ENCODE results near the gene ZMIZ1. TPM values are rescaled to one million over a fixed set of nuclear protein-coding genes. Genes with fewer than 3 reads are reported as not detected.
A peak's percentile ranks its signal among the peaks of the same experiment; 100 is the strongest.

The ZMIZ1 gene
- total and polyA plus RNA-seq, 4 donors = 3.9 to 19.1 (median 9.8) TPM

GRCh38 chr10:79269969-79270368 lies 201.2 kb downstream of the ZMIZ1 start (continued):
- no peak for TF ChIP-seq GABPA (IDR thresholded peaks at IDR 0.05 in 1 of 2, conservative IDR thresholded peaks at IDR 0.05 in 1 of 2)

- Histone ChIP-seq H3K36me3 (ENCODE audit: control insufficient read depth in 4 of 4, insufficient read depth in 3 of 4, low read depth in 1 of 4, low read length in 3 of 4) (peaks cover 0 to 4% (median 0%) of the 10 kb centered on the region in 4 donors), H3K9ac (ENCODE audit: low read depth in 1 of 2, low read length in 2 of 2) (no peak overlapping the region), H3K27ac (ENCODE audit: low read depth in 1 of 2, low read length in 2 of 2) (peak overlapping the region; percentile 19 to 51), H3K27me3 (ENCODE audit: control insufficient read depth in 4 of 4, insufficient read depth in 4 of 4, low read length in 3 of 4) (no peaks in the 10 kb centered on the region), H3K9me3 (ENCODE audit: control insufficient read depth in 4 of 4, low read length in 3 of 4) (no peaks in the 10 kb centered on the region), H3K4me3 (ENCODE audit: low read depth in 1 of 3, low read length in 3 of 3) (no peak overlapping the region), H3K4me1 (ENCODE audit: control insufficient read depth in 4 of 4, insufficient read depth in 4 of 4, low read length in 3 of 4) (peaks cover 0 to 22% (median 5%) of the 10 kb centered on the region in 4 donors)
- WGBS = 75% methylated on average over 16 of the region's 16 CpGs
- no peak for DNase-seq (ENCODE audit: low spot score)
- peak; percentile 59 for TF ChIP-seq NR2F2 (IDR thresholded peaks at IDR 0.05)
- no peak for TF ChIP-seq CTCF (IDR thresholded peaks at IDR 0.05; ENCODE audit: low read depth, low read length, missing input control)
- TF ChIP-seq HNF4A (conservative IDR thresholded peaks at IDR 0.05) = no peak
These were observed 201.9 kb downstream of the ZMIZ1 start for GRCh38 chr10:79270466-79271246.

GRCh38 chr10:79272353-79272752 lies 203.6 kb downstream of the ZMIZ1 start:
- H3K27ac ChIP-seq (ENCODE audit: low read depth in 1 of 2, low read length in 2 of 2) = no peak overlapping the region
- WGBS = 88% methylated on average over 13 of the region's 13 CpGs
- DNase-seq (ENCODE audit: low spot score) = no peak
- no peak overlapping the region for H3K4me3 ChIP-seq (ENCODE audit: low read depth in 1 of 3, low read length in 3 of 3)
- peaks cover 0 to 15% (median 2%) of the 10 kb centered on the region in 4 donors for H3K4me1 ChIP-seq (ENCODE audit: control insufficient read depth in 4 of 4, insufficient read depth in 4 of 4, low read length in 3 of 4)
- peaks cover 0 to 6% (median 1%) of the 10 kb centered on the region in 4 donors for H3K36me3 ChIP-seq (ENCODE audit: control insufficient read depth in 4 of 4, insufficient read depth in 3 of 4, low read depth in 1 of 4, low read length in 3 of 4)
- H3K9me3 ChIP-seq (ENCODE audit: control insufficient read depth in 4 of 4, low read length in 3 of 4) = no peaks in the 10 kb centered on the region
- no peak for TF ChIP-seq SP1 (IDR thresholded peaks at IDR 0.05)
- no peak for TF ChIP-seq RAD21 (IDR thresholded peaks at IDR 0.05)
- TF ChIP-seq YY1 (IDR thresholded peaks at IDR 0.05) = no peak
- no peak for TF ChIP-seq JUND (IDR thresholded peaks at IDR 0.05)
- TF ChIP-seq ATF3 (IDR thresholded peaks at IDR 0.05) = no peak
- TF ChIP-seq REST (IDR thresholded peaks at IDR 0.05) = no peak
- TF ChIP-seq RXRA (IDR thresholded peaks at IDR 0.05) = no peak
- TF ChIP-seq TAF1 (conservative IDR thresholded peaks at IDR 0.05) = no peak
- no peak for TF ChIP-seq FOXA1 (IDR thresholded peaks at IDR 0.05)
- no peak for TF ChIP-seq HNF4G (IDR thresholded peaks at IDR 0.05)
- no peak for TF ChIP-seq CTCF (IDR thresholded peaks at IDR 0.05; ENCODE audit: low read depth, low read length, missing input control)
- TF ChIP-seq HNF4A (conservative IDR thresholded peaks at IDR 0.05) = no peak
- H3K27me3 ChIP-seq (ENCODE audit: control insufficient read depth in 4 of 4, insufficient read depth in 4 of 4, low read length in 3 of 4) = no peaks in the 10 kb centered on the region
- H3K9ac ChIP-seq (ENCODE audit: low read depth in 1 of 2, low read length in 2 of 2) = no peak overlapping the region
